ENCODE results near the gene PNPLA1. TPM values are rescaled to one million over a fixed set of nuclear protein-coding genes. Genes with fewer than 3 reads are reported as not detected.

PNPLA1 gene
- total RNA-seq, 1 experiment from 2014 or later, result not detected

DNA sequence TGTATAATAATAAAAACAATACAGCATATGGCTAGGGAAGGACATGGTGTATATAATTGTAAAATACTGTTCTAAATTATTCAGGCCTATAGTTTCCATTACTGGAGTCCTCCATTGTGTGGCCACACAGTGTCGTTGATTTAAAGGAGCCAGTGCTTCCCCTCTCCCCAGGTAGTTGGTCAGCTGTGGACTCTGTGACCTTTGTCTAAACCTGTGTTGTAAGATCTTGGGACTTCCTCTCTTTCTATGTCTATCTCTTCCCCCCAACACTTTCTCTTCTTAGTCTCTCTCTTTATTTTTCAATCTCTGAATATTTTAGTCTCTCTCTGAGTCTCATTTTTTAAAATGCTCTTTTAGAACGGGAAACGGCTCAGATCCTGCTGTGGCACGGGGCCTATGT, 37.7 kb upstream of the PNPLA1 start:
- in situ Hi-C loops (cut with HindIII; ENCODE audit: low pct_unique_long_range_greater_than_20kb, low sequenced_read_pairs), result no loop called here
- Histone ChIP-seq H3K27me3 (ENCODE audit: control insufficient read depth, insufficient read depth, low read length) (no peaks in the 10 kb centered on the region), H3K4me1 (ENCODE audit: control insufficient read depth, insufficient read depth, low read length) (no peaks in the 10 kb centered on the region), H3K4me3 (ENCODE audit: low read depth in 2 of 2, low read length in 2 of 2) (no peak overlapping the region), H3K9me3 (ENCODE audit: control insufficient read depth, insufficient read depth, low read depth, low read length) (no peaks in the 10 kb centered on the region), H3K36me3 (ENCODE audit: control insufficient read depth, insufficient read depth, low read length) (peaks cover 6% of the 10 kb centered on the region), H3K27ac (ENCODE audit: low read length) (no peak overlapping the region)
- ChIA-PET POLR2A (no interaction called here), CTCF (no interaction called here)
- intact Hi-C loops (cut with micrococcal nuclease; ENCODE audit: unreplicated experiment), result no loop called here
- DNase-seq (ENCODE audit: low read depth, low spot score), result no peak
- BruUV-seq (replicated peaks), result TSS peak; percentile 85
- TF ChIP-seq TCF7L2 (IDR thresholded peaks at IDR 0.05; ENCODE audit: low read depth, low read length) (no peak), POLR2AphosphoS5 (IDR thresholded peaks at IDR 0.05; ENCODE audit: low read depth, low read length) (no peak), CTCF (IDR thresholded peaks at IDR 0.05) (no peak), SIN3A (IDR thresholded peaks at IDR 0.05; ENCODE audit: borderline replicate concordance, insufficient read depth, low read depth, low read length) (no peak)
- TF ChIP-seq, protein P1, sequence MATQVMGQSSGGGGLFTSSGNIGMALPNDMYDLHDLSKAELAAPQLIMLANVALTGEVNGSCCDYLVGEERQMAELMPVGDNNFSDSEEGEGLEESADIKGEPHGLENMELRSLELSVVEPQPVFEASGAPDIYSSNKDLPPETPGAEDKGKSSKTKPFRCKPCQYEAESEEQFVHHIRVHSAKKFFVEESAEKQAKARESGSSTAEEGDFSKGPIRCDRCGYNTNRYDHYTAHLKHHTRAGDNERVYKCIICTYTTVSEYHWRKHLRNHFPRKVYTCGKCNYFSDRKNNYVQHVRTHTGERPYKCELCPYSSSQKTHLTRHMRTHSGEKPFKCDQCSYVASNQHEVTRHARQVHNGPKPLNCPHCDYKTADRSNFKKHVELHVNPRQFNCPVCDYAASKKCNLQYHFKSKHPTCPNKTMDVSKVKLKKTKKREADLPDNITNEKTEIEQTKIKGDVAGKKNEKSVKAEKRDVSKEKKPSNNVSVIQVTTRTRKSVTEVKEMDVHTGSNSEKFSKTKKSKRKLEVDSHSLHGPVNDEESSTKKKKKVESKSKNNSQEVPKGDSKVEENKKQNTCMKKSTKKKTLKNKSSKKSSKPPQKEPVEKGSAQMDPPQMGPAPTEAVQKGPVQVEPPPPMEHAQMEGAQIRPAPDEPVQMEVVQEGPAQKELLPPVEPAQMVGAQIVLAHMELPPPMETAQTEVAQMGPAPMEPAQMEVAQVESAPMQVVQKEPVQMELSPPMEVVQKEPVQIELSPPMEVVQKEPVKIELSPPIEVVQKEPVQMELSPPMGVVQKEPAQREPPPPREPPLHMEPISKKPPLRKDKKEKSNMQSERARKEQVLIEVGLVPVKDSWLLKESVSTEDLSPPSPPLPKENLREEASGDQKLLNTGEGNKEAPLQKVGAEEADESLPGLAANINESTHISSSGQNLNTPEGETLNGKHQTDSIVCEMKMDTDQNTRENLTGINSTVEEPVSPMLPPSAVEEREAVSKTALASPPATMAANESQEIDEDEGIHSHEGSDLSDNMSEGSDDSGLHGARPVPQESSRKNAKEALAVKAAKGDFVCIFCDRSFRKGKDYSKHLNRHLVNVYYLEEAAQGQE (IDR thresholded peaks at IDR 0.05; ENCODE audit: insufficient read depth in 1 of 2, low read depth in 2 of 2, low read length in 1 of 2), result no peak
- no peak for ATAC-seq

DNA sequence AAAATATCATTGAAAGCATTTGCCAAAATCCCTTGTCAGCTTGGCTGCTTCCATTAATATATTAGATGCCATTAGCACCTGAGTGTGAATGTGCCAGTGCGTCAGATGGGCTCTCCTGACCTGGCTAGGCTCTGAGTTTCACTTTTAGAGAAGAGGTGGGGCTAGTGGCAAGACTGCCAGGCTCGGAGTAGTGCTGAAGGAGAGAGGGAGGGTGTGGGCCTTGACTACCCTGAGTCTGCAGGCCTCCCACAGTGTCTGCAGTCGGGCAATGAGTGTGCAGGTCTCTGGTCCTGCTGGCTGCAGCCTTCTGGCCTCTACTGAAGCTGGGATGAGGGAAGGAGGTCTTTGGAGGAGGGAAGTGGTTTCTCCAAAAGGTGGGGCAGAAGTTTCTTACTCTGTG, 34.6 kb upstream of the PNPLA1 start:
- POLR2A ChIA-PET, result no interaction called here
- H3K27ac ChIP-seq (ENCODE audit: low read length), result no peak overlapping the region
- DNase-seq (ENCODE audit: low read depth, low spot score) (no peak), ATAC-seq (peak; percentile 57)
- no peaks in the 10 kb centered on the region for H3K36me3 ChIP-seq (ENCODE audit: control insufficient read depth, insufficient read depth, low read length)
- in situ Hi-C loops (cut with HindIII; ENCODE audit: low pct_unique_long_range_greater_than_20kb, low sequenced_read_pairs) (no loop called here), intact Hi-C loops (cut with micrococcal nuclease; ENCODE audit: unreplicated experiment) (no loop called here)
- no peaks in the 10 kb centered on the region for H3K27me3 ChIP-seq (ENCODE audit: control insufficient read depth, insufficient read depth, low read length)
- TF ChIP-seq POLR2AphosphoS5 (IDR thresholded peaks at IDR 0.05; ENCODE audit: low read depth, low read length), result no peak
- TF ChIP-seq TCF7L2 (IDR thresholded peaks at IDR 0.05; ENCODE audit: low read depth, low read length), result no peak
- TF ChIP-seq, protein P1 (IDR thresholded peaks at IDR 0.05; ENCODE audit: insufficient read depth in 1 of 2, low read depth in 2 of 2, low read length in 1 of 2), result no peak
- TF ChIP-seq CTCF (IDR thresholded peaks at IDR 0.05), result no peak
- no peak for TF ChIP-seq SIN3A (IDR thresholded peaks at IDR 0.05; ENCODE audit: borderline replicate concordance, insufficient read depth, low read depth, low read length)
- H3K4me3 ChIP-seq (ENCODE audit: low read depth in 2 of 2, low read length in 2 of 2), result no peak overlapping the region
- no TSS peak for BruUV-seq (replicated peaks)
- no peaks in the 10 kb centered on the region for H3K9me3 ChIP-seq (ENCODE audit: control insufficient read depth, insufficient read depth, low read depth, low read length)
- CTCF ChIA-PET, result no interaction called here
- no peaks in the 10 kb centered on the region for H3K4me1 ChIP-seq (ENCODE audit: control insufficient read depth, insufficient read depth, low read length)
